SK-N-SH treated with all-trans-retinoic acid at 6 μM for 48 hours (cell line): ENCODE data around the gene ANKRD34B.

ENCODE experiments used
- ATAC-seq: fragments of 200-7000 bp; cut with Tn5 transposase; 3 replicates; pipeline ENCODE4 v1.9.1; 2020; ENCODE audit warnings: mild to moderate bottlenecking, moderate library complexity
- ARNTL ChIP-seq: fragments of 450-650 bp; formaldehyde crosslinking; IDR thresholded peaks from 2 replicates; pipeline ENCODE4 v1.5.0; 2020; ENCODE audit warnings: low read depth, mild to moderate bottlenecking, moderate library complexity, borderline replicate concordance
- BACH2 ChIP-seq: fragments of 250-450 bp; sonication (Bioruptor Pico); IDR thresholded peaks from 2 replicates; pipeline ENCODE4 v1.9.0; 2021; ENCODE audit warnings: mild to moderate bottlenecking, borderline replicate concordance
- CSDC2 ChIP-seq: fragments of 250-450 bp; sonication (Bioruptor Pico); IDR thresholded peaks from 2 replicates; pipeline ENCODE4 v1.5.0; 2020; ENCODE audit warnings: mild to moderate bottlenecking, moderate library complexity
- ESRRG ChIP-seq: fragments of 250-450 bp; sonication (Bioruptor Pico); IDR thresholded peaks from 2 replicates; pipeline ENCODE4 v1.6.1; 2021; ENCODE audit warnings: mild to moderate bottlenecking
- GLIS3 ChIP-seq: fragments of 250-450 bp; sonication (Bioruptor Pico); IDR thresholded peaks from 2 replicates; pipeline ENCODE4 v1.5.0; 2020; ENCODE audit warnings: mild to moderate bottlenecking, moderate library complexity
- ISL1 ChIP-seq: fragments of 250-450 bp; sonication (Bioruptor Pico); IDR thresholded peaks from 2 replicates; pipeline ENCODE4 v2.1.2; 2022; ENCODE audit warnings: mild to moderate bottlenecking, moderate library complexity
- OSR1 ChIP-seq: fragments of 250-450 bp; sonication (Bioruptor Pico); IDR thresholded peaks from 2 replicates; pipeline ENCODE4 v1.8.0; 2022; ENCODE audit warnings: moderate library complexity, mild to moderate bottlenecking, inconsistent platforms
- PATZ1 ChIP-seq: fragments of 250-450 bp; sonication (Bioruptor Pico); IDR thresholded peaks from 2 replicates; pipeline ENCODE4 v1.8.0; 2020; ENCODE audit warnings: mild to moderate bottlenecking, moderate library complexity, borderline replicate concordance
- POU6F1 ChIP-seq: fragments of 250-450 bp; sonication (Bioruptor Pico); IDR thresholded peaks from 2 replicates; pipeline ENCODE4 v1.8.0; 2021; ENCODE audit warnings: low read depth, mild to moderate bottlenecking, moderate library complexity, borderline replicate concordance
- PPARA ChIP-seq: fragments of 250-450 bp; sonication (Bioruptor Pico); IDR thresholded peaks from 2 replicates; pipeline ENCODE4 v1.5.0; 2020; ENCODE audit warnings: mild to moderate bottlenecking, borderline replicate concordance
- RARB ChIP-seq: fragments of 250-450 bp; sonication (Bioruptor Pico); IDR thresholded peaks from 2 replicates; pipeline ENCODE4 v1.8.0; 2021; ENCODE audit warnings: mild to moderate bottlenecking, moderate library complexity
- SNAI2 ChIP-seq: fragments of 250-450 bp; sonication (Bioruptor Pico); IDR thresholded peaks from 2 replicates; pipeline ENCODE4 v1.5.0; 2020; ENCODE audit warnings: mild to moderate bottlenecking, moderate library complexity
- TCF4 ChIP-seq: fragments of 250-450 bp; sonication (Bioruptor Pico); IDR thresholded peaks from 2 replicates; pipeline ENCODE4 v1.8.0; 2021; ENCODE audit warnings: mild to moderate bottlenecking, moderate library complexity, borderline replicate concordance
- TOX ChIP-seq: fragments of 250-450 bp; sonication (Bioruptor Pico); IDR thresholded peaks from 2 replicates; pipeline ENCODE4 v1.8.0; 2021; ENCODE audit warnings: mild to moderate bottlenecking, moderate library complexity, borderline replicate concordance
- TSHZ2 ChIP-seq: fragments of 250-450 bp; sonication (Bioruptor Pico); IDR thresholded peaks from 2 replicates; pipeline ENCODE4 v1.5.0; 2020; ENCODE audit warnings: mild to moderate bottlenecking, moderate library complexity
- ZC3H10 ChIP-seq: fragments of 250-450 bp; sonication (Bioruptor Pico); IDR thresholded peaks from 2 replicates; pipeline ENCODE4 v1.5.1; 2021; ENCODE audit warnings: mild to moderate bottlenecking, moderate library complexity
- ZFP3 ChIP-seq: fragments of 250-450 bp; sonication (Bioruptor Pico); IDR thresholded peaks from 2 replicates; pipeline ENCODE4 v1.5.0; 2020; ENCODE audit warnings: mild to moderate bottlenecking, moderate library complexity
- ZFP30 ChIP-seq: fragments of 450-650 bp; formaldehyde crosslinking; IDR thresholded peaks from 2 replicates; pipeline ENCODE4 v1.5.0; 2022; ENCODE audit warnings: mild to moderate bottlenecking, moderate library complexity
- ZNF565 ChIP-seq: fragments of 450-650 bp; formaldehyde crosslinking; conservative IDR thresholded peaks from 2 replicates; pipeline ENCODE4 v1.5.0; 2020; ENCODE audit warnings: low read depth, mild to moderate bottlenecking, moderate library complexity
- ZNF8 ChIP-seq: fragments of 450-650 bp; formaldehyde crosslinking; IDR thresholded peaks from 2 replicates; pipeline ENCODE4 v1.5.0; 2020; ENCODE audit warnings: mild to moderate bottlenecking, moderate library complexity
- TF ChIP-seq, protein P1 (sequence below): fragments of 250-450 bp; sonication (Bioruptor Pico); IDR thresholded peaks from 2 replicates; pipeline ENCODE4 v1.5.1; 2020; ENCODE audit warnings: low read depth, mild to moderate bottlenecking, moderate library complexity

The ANKRD34B gene

DNA sequence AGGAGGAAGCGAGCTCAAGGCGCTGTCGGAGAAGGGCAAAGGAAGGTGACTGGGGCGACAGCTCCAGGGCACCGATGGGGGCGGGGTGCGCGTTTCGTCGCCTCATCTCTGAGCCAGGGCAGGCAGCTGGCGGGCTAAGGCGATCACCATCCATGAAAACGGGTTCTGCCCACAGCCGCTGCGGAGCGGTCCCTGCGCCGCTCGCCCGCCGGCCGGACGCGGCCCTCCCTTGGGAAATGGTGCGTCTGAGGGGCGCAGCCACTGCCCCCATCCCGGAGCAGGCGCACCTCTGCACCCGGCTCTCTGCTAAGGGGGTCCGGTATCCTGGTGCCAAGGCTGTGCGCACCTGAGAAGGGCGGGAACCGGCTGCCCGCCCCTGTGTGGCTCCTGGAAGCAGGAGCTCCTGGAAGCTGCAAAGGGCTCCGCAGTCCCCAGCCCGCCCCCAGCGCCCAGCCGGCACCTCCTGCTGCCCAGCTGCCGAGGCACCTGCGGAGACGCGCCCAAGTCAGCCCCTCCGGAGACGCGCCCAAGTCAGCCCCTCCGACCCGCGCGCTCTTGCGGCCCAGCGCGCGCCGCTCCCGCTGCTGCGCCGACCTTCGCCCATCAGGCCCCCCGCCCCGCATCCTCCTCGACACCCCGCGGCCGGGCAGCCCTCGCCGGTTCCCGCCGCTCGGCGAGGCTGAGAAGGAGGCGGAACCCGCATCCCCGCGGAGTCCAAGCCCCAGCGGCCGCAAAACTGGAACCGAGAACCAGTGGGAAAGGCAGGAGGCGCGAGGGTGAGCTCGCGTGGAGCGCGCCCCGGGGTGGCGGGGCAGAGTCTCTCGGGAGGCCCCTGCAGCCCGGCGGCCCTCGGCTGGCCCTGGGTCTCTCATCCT lies 757 bp downstream of the ANKRD34B start:
- peak; percentile 33; the same call in 2 of the 3 replicates for ATAC-seq
- TF ChIP-seq TSHZ2 (CRISPR knock-in tag): no peak
- no peak for TF ChIP-seq ZC3H10 (CRISPR knock-in tag)
- TF ChIP-seq CSDC2 (CRISPR knock-in tag): no peak
- TF ChIP-seq SNAI2 (CRISPR knock-in tag): no peak
- no peak for TF ChIP-seq RARB (CRISPR knock-in tag)
- no peak for TF ChIP-seq ZFP3 (CRISPR knock-in tag)
- no peak for TF ChIP-seq BACH2 (CRISPR knock-in tag)
- TF ChIP-seq TOX (CRISPR knock-in tag): no peak
- no peak for TF ChIP-seq POU6F1 (CRISPR knock-in tag)
- no peak for TF ChIP-seq ARNTL
- no peak for TF ChIP-seq ESRRG
- TF ChIP-seq, all 23 proteins: peak for 0

DNA sequence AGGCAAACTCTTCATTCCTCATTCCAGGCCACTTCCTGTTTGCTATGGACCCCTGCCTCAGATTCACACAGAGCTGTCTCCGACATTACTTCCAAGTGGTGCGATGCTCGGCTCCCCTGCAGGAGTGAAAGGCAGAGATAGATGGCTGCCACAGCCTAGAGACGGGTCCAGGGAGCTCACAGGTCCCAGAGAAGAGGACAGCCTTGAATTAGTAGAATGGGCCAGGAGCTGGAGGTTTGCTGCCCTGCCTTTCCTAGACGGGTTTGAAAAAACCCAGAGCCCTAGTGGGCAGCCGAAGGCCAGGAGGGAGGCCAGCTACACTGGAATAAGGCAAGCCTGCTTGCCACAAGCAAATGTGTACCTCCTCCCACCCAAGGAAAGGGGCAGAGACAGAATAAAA lies 1.8 kb downstream of the ANKRD34B start:
- no peak for TF ChIP-seq PATZ1 (CRISPR knock-in tag)
- TF ChIP-seq ZNF8 (CRISPR knock-in tag): no peak
- no peak for TF ChIP-seq ISL1
- TF ChIP-seq RARB (CRISPR knock-in tag): no peak
- no peak for TF ChIP-seq GLIS3
- no peak for TF ChIP-seq ZNF565 (CRISPR knock-in tag)
- no peak for TF ChIP-seq PPARA (CRISPR knock-in tag)
- no peak for TF ChIP-seq SNAI2 (CRISPR knock-in tag)
- no peak for TF ChIP-seq ZC3H10 (CRISPR knock-in tag)
- no peak for TF ChIP-seq CSDC2 (CRISPR knock-in tag)
- TF ChIP-seq BACH2 (CRISPR knock-in tag): no peak
- no peak for TF ChIP-seq TOX (CRISPR knock-in tag)
- TF ChIP-seq, protein P1, sequence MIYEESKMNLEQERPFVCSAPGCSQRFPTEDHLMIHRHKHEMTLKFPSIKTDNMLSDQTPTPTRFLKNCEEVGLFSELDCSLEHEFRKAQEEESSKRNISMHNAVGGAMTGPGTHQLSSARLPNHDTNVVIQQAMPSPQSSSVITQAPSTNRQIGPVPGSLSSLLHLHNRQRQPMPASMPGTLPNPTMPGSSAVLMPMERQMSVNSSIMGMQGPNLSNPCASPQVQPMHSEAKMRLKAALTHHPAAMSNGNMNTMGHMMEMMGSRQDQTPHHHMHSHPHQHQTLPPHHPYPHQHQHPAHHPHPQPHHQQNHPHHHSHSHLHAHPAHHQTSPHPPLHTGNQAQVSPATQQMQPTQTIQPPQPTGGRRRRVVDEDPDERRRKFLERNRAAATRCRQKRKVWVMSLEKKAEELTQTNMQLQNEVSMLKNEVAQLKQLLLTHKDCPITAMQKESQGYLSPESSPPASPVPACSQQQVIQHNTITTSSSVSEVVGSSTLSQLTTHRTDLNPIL (CRISPR knock-in tag): no peak
- no peak for TF ChIP-seq TCF4 (CRISPR knock-in tag)
- TF ChIP-seq OSR1 (CRISPR knock-in tag): no peak
- no peak for TF ChIP-seq POU6F1 (CRISPR knock-in tag)
- no peak for TF ChIP-seq ZFP30 (CRISPR knock-in tag)
- no peak for TF ChIP-seq ARNTL
- TF ChIP-seq ESRRG: no peak
- TF ChIP-seq, all 23 proteins: peak for 0
- no peak for ATAC-seq
